Measurements from ENCODE around the gene RABL6.

Gene RABL6

DNA sequence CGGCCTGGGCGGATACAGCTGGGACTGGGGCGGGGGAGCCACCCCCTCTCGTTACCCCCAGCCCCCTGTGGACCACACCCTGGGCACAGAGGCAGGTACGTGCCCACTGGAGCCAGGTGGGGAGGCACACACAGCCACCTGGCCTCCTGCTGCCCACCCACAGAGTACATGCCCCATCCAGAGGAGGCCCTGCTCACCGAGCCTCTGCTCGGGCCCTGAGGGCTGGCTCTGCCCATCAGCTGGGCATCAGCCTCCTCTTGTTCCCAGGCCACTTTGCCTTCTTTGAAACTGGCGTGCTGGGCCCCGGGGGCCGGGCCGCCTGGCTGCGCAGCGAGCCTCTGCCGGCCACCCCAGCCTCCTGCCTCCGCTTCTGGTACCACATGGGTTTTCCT, 50.7 kb downstream of the RABL6 start:
- POLR2A ChIA-PET: interaction anchor here (2.2 kb wide), 1 partner anchor 11 kb away, joined by 8 read pairs; no protein-coding TSS in a partner anchor
- CTCF ChIA-PET: no interaction called here

DNA sequence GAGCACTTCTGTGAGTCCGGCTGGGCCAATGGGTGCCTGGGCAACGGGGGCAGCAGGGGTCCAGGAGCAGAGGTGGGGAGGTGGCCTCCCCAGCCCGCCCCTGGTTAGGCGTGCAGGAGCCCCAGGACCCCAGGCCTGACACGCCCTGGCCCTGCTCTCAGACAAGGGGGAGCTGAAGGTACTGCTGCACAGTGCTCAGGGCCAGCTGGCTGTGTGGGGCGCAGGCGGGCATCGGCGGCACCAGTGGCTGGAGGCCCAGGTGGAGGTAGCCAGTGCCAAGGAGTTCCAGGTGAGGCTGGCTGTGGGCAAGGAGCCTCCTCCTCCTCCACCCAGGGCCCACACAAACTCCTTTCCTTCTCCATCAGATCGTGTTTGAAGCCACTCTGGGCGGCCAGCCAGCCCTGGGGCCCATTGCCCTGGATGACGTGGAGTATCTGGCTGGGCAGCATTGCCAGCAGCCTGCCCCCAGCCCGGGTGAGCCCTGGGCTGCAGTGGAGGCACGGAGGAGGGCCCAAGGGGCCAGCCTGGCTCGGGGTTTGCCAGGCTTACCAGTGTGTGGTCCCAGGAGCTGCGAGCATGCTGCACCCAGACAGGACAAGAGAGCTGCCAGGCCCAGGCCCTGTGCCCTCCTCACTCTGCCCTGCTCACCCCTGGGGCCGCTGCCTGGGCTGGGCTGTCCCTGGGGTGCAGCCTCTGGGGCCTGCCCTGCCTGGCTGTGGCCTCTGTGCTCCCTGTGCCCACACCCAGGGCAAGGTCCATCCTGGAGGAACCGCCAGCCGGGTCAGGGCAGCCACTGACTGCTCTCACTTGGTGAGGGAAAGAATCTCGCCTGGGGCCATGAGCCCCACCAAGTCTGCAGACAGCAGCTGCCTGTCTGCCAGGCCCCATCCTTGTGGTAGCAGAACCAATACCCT, 51.4 kb downstream of the RABL6 start:
- POLR2A ChIA-PET: interaction anchor here (2.2 kb wide), 1 partner anchor 12 kb away, joined by 8 read pairs; no protein-coding TSS in a partner anchor
- CTCF ChIA-PET: no interaction called here
- TF ChIP-seq, protein P1, sequence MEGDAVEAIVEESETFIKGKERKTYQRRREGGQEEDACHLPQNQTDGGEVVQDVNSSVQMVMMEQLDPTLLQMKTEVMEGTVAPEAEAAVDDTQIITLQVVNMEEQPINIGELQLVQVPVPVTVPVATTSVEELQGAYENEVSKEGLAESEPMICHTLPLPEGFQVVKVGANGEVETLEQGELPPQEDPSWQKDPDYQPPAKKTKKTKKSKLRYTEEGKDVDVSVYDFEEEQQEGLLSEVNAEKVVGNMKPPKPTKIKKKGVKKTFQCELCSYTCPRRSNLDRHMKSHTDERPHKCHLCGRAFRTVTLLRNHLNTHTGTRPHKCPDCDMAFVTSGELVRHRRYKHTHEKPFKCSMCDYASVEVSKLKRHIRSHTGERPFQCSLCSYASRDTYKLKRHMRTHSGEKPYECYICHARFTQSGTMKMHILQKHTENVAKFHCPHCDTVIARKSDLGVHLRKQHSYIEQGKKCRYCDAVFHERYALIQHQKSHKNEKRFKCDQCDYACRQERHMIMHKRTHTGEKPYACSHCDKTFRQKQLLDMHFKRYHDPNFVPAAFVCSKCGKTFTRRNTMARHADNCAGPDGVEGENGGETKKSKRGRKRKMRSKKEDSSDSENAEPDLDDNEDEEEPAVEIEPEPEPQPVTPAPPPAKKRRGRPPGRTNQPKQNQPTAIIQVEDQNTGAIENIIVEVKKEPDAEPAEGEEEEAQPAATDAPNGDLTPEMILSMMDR (IDR thresholded peaks at IDR 0.05; ENCODE audit: insufficient read depth, low read length, missing control alignments): no peak
- no peak overlapping the region for H3K4me3 ChIP-seq (ENCODE audit: low read depth, low read length)
- DNase-seq (ENCODE audit: low read depth, low spot score): no peak

More for the DNA sequence above, 50.7 kb downstream of the RABL6 start:
- TF ChIP-seq, protein P1 (IDR thresholded peaks at IDR 0.05; ENCODE audit: insufficient read depth, low read length, missing control alignments): no peak
- no peak for DNase-seq (ENCODE audit: low read depth, low spot score)
- no peak overlapping the region for H3K4me3 ChIP-seq (ENCODE audit: low read depth, low read length)

DNA sequence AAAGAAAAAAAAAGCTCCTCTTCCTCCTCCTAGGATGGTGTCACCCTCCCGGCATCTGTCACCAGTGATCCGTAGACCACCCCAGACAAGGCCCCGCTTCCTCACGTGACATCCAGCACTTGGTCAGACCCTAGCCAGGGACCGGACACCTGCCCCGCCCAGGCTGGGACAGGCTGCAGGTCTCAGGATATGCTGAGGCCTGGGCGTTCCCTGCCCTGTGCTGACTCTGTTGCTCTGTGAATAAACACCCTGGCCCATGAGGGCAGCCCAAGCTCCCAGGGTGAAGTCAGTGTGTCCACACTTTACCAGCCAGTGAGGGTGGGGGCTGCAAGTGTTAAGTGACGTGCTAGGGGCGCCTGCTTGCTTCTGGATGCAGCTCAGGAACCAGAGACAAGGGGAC, 52.8 kb downstream of the RABL6 start:
- no peak overlapping the region for H3K4me3 ChIP-seq (ENCODE audit: low read depth, low read length)
- ChIA-PET CTCF (interaction anchor here (1.1 kb wide), 1 partner anchor 203 kb away, joined by 4 read pairs; no protein-coding TSS in a partner anchor), POLR2A (interaction anchor here (1.0 to 1.9 kb wide), 2 partner anchors 11 to 13 kb away, joined by 3 to 8 read pairs; partner anchors contain the start of gene PHPT1)
- TF ChIP-seq, protein P1 (IDR thresholded peaks at IDR 0.05; ENCODE audit: insufficient read depth, low read length, missing control alignments): no peak
- no peak for DNase-seq (ENCODE audit: low read depth, low spot score)

DNA sequence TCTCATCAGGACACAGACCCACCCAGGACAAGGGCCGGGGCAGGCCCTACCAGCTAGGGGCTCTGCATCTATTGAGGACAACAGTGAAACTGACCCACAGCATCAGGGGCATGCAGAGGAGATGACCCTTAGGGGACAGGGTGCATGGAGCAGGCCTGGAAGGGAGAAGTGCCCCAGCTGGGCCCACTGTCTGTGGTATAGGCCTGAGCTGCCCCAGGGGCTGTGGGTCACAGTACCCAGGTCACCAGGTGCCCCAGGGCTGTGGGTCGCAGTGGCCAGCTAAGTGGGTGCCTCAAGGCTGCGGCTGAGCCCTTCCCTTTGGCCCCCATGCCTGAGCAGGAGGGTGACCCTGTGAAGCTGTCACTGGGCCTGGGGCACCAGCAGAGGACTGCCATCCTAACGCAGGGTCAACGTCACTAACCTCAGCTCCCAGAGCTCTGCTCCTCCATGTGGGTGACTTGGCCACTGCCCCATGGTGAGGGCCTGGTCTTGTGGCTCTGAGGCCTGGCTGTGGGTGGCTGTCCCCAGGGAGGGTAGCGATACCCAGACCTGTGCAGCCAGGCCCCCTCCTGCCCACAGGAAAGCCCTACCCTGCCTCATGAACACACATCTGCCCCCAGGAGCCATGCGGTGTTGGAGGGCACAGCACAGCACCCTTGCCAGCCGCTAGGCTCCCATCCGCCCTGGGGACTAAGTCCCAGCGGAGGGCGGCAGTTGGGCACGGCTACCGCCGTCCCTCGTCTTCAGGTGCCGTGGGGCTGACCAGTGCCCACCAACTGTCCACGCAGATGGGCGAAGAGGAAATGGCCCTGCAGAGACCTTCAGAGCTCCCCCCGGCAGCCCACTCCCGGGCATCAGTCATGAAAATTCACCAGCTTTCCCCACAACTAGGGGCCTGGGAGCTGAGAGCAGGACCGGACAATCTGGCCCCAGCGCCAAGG, 53.5 kb downstream of the RABL6 start:
- H3K4me3 ChIP-seq (ENCODE audit: low read depth, low read length): no peak overlapping the region
- TF ChIP-seq, protein P1 (IDR thresholded peaks at IDR 0.05; ENCODE audit: insufficient read depth, low read length, missing control alignments): no peak
- POLR2A ChIA-PET: interaction anchor here (1.0 to 1.9 kb wide), 2 partner anchors 12 to 14 kb away, joined by 3 to 8 read pairs; partner anchors contain the start of gene PHPT1
- no peak for DNase-seq (ENCODE audit: low read depth, low spot score)
- CTCF ChIA-PET: interaction anchor here (1.1 kb wide), 1 partner anchor 203 kb away, joined by 4 read pairs; no protein-coding TSS in a partner anchor

DNA sequence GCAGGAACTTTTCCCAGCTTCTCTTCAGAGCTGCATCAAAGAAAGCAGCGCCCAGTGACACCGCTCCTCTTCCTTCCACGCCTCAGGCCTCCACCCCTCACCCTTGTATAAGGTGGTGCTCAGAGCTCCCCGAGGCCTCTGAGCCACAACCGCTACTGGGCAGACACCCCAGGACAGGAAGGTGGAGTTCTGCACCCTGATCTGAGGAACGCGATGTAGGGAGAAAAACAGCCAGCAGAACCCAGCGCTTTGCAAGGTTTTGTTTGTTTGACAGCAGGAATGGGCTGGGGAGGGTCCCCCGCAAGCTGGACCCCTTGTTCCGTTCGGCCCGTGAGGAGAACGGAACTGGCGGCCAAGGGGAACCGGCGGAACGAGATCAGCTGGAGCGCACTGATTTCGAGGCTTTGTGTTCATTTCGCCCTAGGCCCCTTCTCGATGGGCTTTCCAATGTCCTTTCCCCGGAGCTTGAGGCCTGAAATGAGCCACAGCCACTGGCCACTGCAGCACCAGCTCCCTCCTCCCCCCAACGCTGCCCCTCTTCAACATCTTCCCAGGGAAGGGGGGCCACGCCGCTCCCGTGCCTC, 54.2 kb downstream of the RABL6 start:
- ChIA-PET CTCF (interaction anchor here (1.1 kb wide), 1 partner anchor 18 kb away, joined by 3 read pairs; no protein-coding TSS in a partner anchor), POLR2A (interaction anchor here (1.9 kb wide), 1 partner anchor 14 kb away, joined by 8 read pairs; no protein-coding TSS in a partner anchor)
- no peak overlapping the region for H3K4me3 ChIP-seq (ENCODE audit: low read depth, low read length)
- no peak for DNase-seq (ENCODE audit: low read depth, low spot score)
- TF ChIP-seq, protein P1 (IDR thresholded peaks at IDR 0.05; ENCODE audit: insufficient read depth, low read length, missing control alignments): no peak

Data from AG04449 (cell line).